Neural cell (in vitro differentiated cells): Measurements from ENCODE around the gene CXCL16. TPM values are rescaled to one million over a fixed set of nuclear protein-coding genes. Genes with fewer than 3 reads are reported as not detected.
"Not testable (repeated sequence)": the region's sequence is repeated elsewhere in the genome, so short reads cannot be mapped to it uniquely, and the experiment has no call there.

Source experiments
- H2AFZ ChIP-seq: fragments of 200-600, 300-800 bp; sonication (generic), shearing (Covaris generic); 2 replicates; pipeline ENCODE4 v1.6.0; 2014; ENCODE audit warnings: low read depth, mild to moderate bottlenecking, antibody characterized with exemption, low read length, moderate library complexity
- H3F3A ChIP-seq: fragments of 200-600 bp; shearing (Covaris generic); 2 replicates; pipeline ENCODE4 v1.6.1; 2016; ENCODE audit warnings: mild to moderate bottlenecking, moderate library complexity, mixed read lengths, antibody characterized with exemption, low read length; ENCODE audit not compliant: insufficient read depth, poor library complexity, severe bottlenecking
- H3K27ac ChIP-seq: fragments of 200-600, 300-800 bp; sonication (generic), shearing (Covaris generic); 2 replicates; pipeline ENCODE4 v1.5.1; 2014; ENCODE audit warnings: mild to moderate bottlenecking, low read length, moderate library complexity
- H3K27me3 ChIP-seq: fragments of 300-800, 200-600 bp; sonication (generic), shearing (Covaris generic); 2 replicates; pipeline ENCODE4 v1.6.0; 2014; ENCODE audit warnings: mild to moderate bottlenecking, low read depth, low read length, moderate library complexity; ENCODE audit not compliant: insufficient read depth
- H3K36me3 ChIP-seq: fragments of 300-800, 200-600 bp; sonication (generic), shearing (Covaris generic); 2 replicates; pipeline ENCODE4 v1.5.1; 2014; ENCODE audit warnings: mild to moderate bottlenecking, antibody characterized with exemption, low read length, moderate library complexity; ENCODE audit not compliant: insufficient read depth
- H3K4me2 ChIP-seq: fragments of 300-800, 200-600 bp; sonication (generic), shearing (Covaris generic); 2 replicates; pipeline ENCODE4 v1.6.0; 2014; ENCODE audit warnings: mild to moderate bottlenecking, low read length
- H3K4me3 ChIP-seq: fragments of 300-800, 200-600 bp; sonication (generic), shearing (Covaris generic); 2 replicates; pipeline ENCODE4 v1.5.1; 2014; ENCODE audit warnings: mild to moderate bottlenecking, low read length, moderate library complexity
- H3K79me2 ChIP-seq: fragments of 200-600 bp; shearing (Covaris generic); replicated peaks from 2 replicates; pipeline ENCODE4 v1.6.0; 2014; ENCODE audit warnings: mild to moderate bottlenecking, low read length, moderate library complexity; ENCODE audit not compliant: insufficient read depth
- H3K9ac ChIP-seq: fragments of 300-800, 200-600 bp; sonication (generic), shearing (Covaris generic); 2 replicates; pipeline ENCODE4 v1.6.1; 2016; ENCODE audit warnings: mild to moderate bottlenecking, low read length, mixed read lengths
- H3K9me2 ChIP-seq: fragments of 200-600 bp; shearing (Covaris generic); 2 replicates; pipeline ENCODE4 v1.6.1; 2016; ENCODE audit warnings: mild to moderate bottlenecking, low read length, mixed read lengths; ENCODE audit not compliant: insufficient read depth
- H3K9me3 ChIP-seq: fragments of 200-600, 300-800 bp; sonication (generic), shearing (Covaris generic); 2 replicates; pipeline ENCODE4 v1.6.1; 2016; ENCODE audit warnings: mild to moderate bottlenecking, mixed run types, low read length, moderate library complexity, mixed read lengths
- H4K20me1 ChIP-seq: fragments of 200-600 bp; shearing (Covaris generic); 2 replicates; pipeline ENCODE4 v1.6.1; 2016; ENCODE audit warnings: mild to moderate bottlenecking, mixed run types; ENCODE audit not compliant: insufficient read depth
- CTCF ChIP-seq: fragments of 450-650 bp; IDR thresholded peaks from 2 replicates; pipeline ENCODE4 v1.5.1; 2014; ENCODE audit warnings: antibody characterized with exemption, mild to moderate bottlenecking, moderate library complexity; ENCODE audit not compliant: poor library complexity, severe bottlenecking
- EP300 ChIP-seq: fragments of 450-650 bp; conservative IDR thresholded peaks from 2 replicates; pipeline ENCODE4 v1.6.1; 2014; ENCODE audit warnings: antibody characterized with exemption, mild to moderate bottlenecking, moderate library complexity; ENCODE audit not compliant: poor library complexity, severe bottlenecking
- EZH2 ChIP-seq: fragments of 200-600, 300-800 bp; shearing (Covaris generic), sonication (generic); IDR thresholded peaks from 2 replicates; pipeline ENCODE4 v1.6.1; 2014; ENCODE audit warnings: antibody characterized with exemption, low read length, borderline replicate concordance, mild to moderate bottlenecking; ENCODE audit not compliant: insufficient read depth, poor library complexity, severe bottlenecking
- MXI1 ChIP-seq: fragments of 450-650 bp; conservative IDR thresholded peaks from 2 replicates; pipeline ENCODE4 v1.6.1; 2014; ENCODE audit warnings: antibody characterized with exemption, mild to moderate bottlenecking; ENCODE audit not compliant: poor library complexity, severe bottlenecking
- POLR2AphosphoS5 ChIP-seq: IDR thresholded peaks from 2 replicates; pipeline ENCODE4 v1.6.1; 2012
- RAD21 ChIP-seq: fragments of 450-650 bp; conservative IDR thresholded peaks from 2 replicates; pipeline ENCODE4 v1.6.1; 2014; ENCODE audit warnings: antibody characterized with exemption, mild to moderate bottlenecking, moderate library complexity
- REST ChIP-seq: IDR thresholded peaks from 2 replicates; pipeline ENCODE4 v1.6.1; 2012; ENCODE audit warnings: borderline replicate concordance
- SMC3 ChIP-seq: fragments of 450-650 bp; conservative IDR thresholded peaks from 2 replicates; pipeline ENCODE4 v1.6.1; 2014; ENCODE audit warnings: antibody characterized with exemption, mild to moderate bottlenecking, moderate library complexity; ENCODE audit not compliant: poor library complexity
- TAF1 ChIP-seq: IDR thresholded peaks from 2 replicates; pipeline ENCODE4 v1.6.1; 2012; ENCODE audit warnings: low read depth
- polyA plus RNA-seq: library from polyadenylated mRNA; depleted of rRNA; stranded (reverse); fragments of >200 nt; gene quantifications from 2 replicates; pipeline ENCODE4 v1.2.3, GENCODE V29; 2014

The CXCL16 gene
- polyA plus RNA-seq, 1 donor from 2014 or later: not detected

- H3K27me3 ChIP-seq: no peaks in the 10 kb centered on the region
- TF ChIP-seq EZH2 (no peak), CTCF (no peak), TAF1 (no peak), REST (no peak), EP300 (no peak), POLR2AphosphoS5 (no peak), RAD21 (no peak), SMC3 (no peak), MXI1 (no peak)
- H3K9ac ChIP-seq: peak overlapping the region; percentile 82
- H3K4me3 ChIP-seq: peak overlapping the region; percentile 92
- peak overlapping the region; percentile 82 for H2AFZ ChIP-seq
- H3K27ac ChIP-seq: peak overlapping the region; percentile 68
- H3K79me2 ChIP-seq: peaks cover 36% of the 10 kb centered on the region
- no peaks in the 10 kb centered on the region for H3F3A ChIP-seq
- no peaks in the 10 kb centered on the region for H4K20me1 ChIP-seq
- H3K4me2 ChIP-seq: peak overlapping the region; percentile 62
- H3K9me2 ChIP-seq: no peaks in the 10 kb centered on the region
- H3K9me3 ChIP-seq: no peaks in the 10 kb centered on the region
- no peaks in the 10 kb centered on the region for H3K36me3 ChIP-seq
Observed at GRCh38 chr17:4703330-4703691, 36.4 kb downstream of the CXCL16 start.

GRCh38 chr17:4701116-4701515, 38.6 kb downstream of the CXCL16 start:
- H3K36me3 ChIP-seq: no peaks in the 10 kb centered on the region
- no peak overlapping the region for H3K9ac ChIP-seq
- no peak overlapping the region for H2AFZ ChIP-seq
- H3K27ac ChIP-seq: no peak overlapping the region
- no peak overlapping the region for H3K4me2 ChIP-seq
- H3K9me2 ChIP-seq: no peaks in the 10 kb centered on the region
- H3K79me2 ChIP-seq: peaks cover 47% of the 10 kb centered on the region
- H3K27me3 ChIP-seq: no peaks in the 10 kb centered on the region
- TF ChIP-seq CTCF: no peak
- no peak for TF ChIP-seq TAF1
- no peak for TF ChIP-seq RAD21
- no peak for TF ChIP-seq POLR2AphosphoS5
- no peak for TF ChIP-seq MXI1
- no peak for TF ChIP-seq REST
- TF ChIP-seq EZH2: no peak
- TF ChIP-seq SMC3: no peak
- no peaks in the 10 kb centered on the region for H4K20me1 ChIP-seq
- no peaks in the 10 kb centered on the region for H3K9me3 ChIP-seq
- H3F3A ChIP-seq: no peaks in the 10 kb centered on the region
- H3K4me3 ChIP-seq: no peak overlapping the region

GRCh38 chr17:4699401-4700056, 40.2 kb downstream of the CXCL16 start:
- H4K20me1 ChIP-seq, H3K27me3 ChIP-seq, H2AFZ ChIP-seq, H3K9me2 ChIP-seq, H3K36me3 ChIP-seq, H3K4me2 ChIP-seq, H3K9me3 ChIP-seq, H3K27ac ChIP-seq, H3K4me3 ChIP-seq, H3F3A ChIP-seq, H3K9ac ChIP-seq: not testable (repeated sequence)
- peaks cover 48% of the 10 kb centered on the region for H3K79me2 ChIP-seq
